GM08714 (cell line): ENCODE data around the gene CCDC51.
"Not testable (repeated sequence)": the region's sequence is repeated elsewhere in the genome, so short reads cannot be mapped to it uniquely, and the experiment has no call there.

Experiments used
- H3K4me3 ChIP-seq: fragments of 200-500 bp; sonication (Bioruptor generic); 2 replicates; pipeline ENCODE4 v1.5.1; 2014; ENCODE audit warnings: mild to moderate bottlenecking, low read length, inconsistent platforms
- ZNF274 ChIP-seq: IDR thresholded peaks from 2 replicates; pipeline ENCODE4 v1.6.1; 2012; ENCODE audit warnings: mild to moderate bottlenecking, low read depth, low read length

The CCDC51 gene

DNA sequence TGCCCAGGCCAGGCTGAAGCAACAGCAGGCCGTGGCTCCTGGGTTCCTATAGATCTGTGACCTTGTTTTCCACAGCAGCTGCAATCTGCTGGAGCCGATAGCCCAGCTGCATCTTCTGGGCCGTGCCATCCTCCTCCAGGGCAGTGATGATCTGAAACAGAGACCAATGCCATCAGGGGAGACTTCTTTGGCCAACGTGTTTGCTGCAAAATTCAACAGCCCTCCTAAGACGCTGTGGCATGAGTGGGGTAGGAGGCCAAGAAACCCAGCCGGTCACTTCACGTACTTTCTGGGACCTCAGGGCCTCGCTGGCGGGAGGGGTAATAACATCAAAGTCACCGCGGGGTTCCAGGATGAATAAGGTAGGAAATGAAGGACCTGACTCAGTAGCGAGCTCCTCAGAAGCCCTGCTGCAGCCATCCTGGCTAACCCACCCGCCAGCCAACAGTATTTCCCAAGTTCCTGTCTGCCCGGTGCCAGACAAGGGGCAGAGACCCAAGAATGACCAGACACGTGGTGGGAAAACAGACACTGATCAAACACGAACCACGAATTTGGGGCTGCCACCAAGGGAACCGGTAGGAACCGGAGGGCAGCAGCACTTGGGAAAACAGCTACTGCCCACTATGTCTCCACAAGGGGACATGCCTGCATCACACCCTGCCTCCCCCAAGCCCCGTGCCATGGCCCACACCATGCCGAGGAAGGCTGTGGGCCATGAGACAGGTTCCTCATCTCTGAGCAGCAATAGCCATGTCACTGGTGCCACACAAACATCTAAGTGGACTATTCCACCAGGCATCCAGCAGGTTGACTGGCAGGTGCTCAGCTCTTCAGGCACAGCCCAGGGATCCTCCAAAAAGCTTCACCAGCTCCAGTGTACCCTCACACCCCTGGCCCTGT is 35.2 kb downstream of the CCDC51 start:
- no peak for TF ChIP-seq ZNF274
- H3K4me3 ChIP-seq = no peak overlapping the region

DNA sequence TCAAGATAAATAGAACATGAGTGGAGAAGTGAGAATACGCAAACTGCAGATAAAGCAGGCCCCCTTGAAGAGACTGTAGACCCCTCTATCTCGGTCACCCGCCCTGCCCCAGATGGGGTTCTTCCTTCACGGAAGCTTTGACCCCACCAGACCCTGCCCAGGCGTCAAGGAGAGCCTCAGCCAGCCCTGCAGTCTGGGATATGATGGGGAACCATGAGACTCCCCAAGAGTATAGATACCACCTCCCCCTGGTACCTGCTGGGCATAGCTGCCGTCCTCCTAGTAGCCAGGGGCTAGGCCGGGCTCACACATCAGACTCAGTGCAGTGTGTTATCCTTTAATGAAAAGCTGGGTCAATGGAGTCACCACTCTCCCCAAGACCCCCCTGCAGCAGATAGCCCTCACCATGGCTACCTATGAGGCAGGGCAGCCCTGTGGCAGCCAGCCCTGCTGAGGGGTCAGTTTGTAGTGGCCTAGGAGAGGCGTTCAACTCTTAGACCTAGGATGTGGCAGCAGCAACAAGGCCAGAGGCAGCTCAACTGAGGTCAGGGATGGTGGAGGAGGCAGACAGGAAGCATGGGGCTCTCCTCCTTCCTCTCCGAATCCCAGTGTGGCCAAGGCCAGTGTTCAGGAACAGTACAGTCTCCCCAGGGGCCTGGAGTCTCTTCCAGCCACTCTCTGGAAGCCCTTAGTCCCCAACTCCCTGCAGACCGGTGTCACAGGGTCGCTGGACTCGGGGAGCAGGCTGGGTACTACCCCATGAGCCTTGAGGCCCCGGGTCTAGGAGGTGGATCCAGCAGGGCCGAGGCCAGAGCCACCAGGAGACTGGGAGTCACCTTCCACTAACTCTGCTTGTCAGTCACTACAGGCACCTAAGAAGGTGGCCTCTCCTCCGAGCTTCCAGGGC is 36.1 kb downstream of the CCDC51 start:
- TF ChIP-seq ZNF274 = no peak
- no peak overlapping the region for H3K4me3 ChIP-seq

- no peak overlapping the region for H3K4me3 ChIP-seq
- TF ChIP-seq ZNF274 = no peak
Observed at GRCh38 chr3:48402907-48403306, 37.0 kb downstream of the CCDC51 start.

GRCh38 chr3:48402281-48402732 is 37.6 kb downstream of the CCDC51 start:
- no peak for TF ChIP-seq ZNF274
- H3K4me3 ChIP-seq = no peak overlapping the region

- H3K4me3 ChIP-seq = not testable (repeated sequence)
Observed at GRCh38 chr3:48401434-48401901, 38.5 kb downstream of the CCDC51 start.

DNA sequence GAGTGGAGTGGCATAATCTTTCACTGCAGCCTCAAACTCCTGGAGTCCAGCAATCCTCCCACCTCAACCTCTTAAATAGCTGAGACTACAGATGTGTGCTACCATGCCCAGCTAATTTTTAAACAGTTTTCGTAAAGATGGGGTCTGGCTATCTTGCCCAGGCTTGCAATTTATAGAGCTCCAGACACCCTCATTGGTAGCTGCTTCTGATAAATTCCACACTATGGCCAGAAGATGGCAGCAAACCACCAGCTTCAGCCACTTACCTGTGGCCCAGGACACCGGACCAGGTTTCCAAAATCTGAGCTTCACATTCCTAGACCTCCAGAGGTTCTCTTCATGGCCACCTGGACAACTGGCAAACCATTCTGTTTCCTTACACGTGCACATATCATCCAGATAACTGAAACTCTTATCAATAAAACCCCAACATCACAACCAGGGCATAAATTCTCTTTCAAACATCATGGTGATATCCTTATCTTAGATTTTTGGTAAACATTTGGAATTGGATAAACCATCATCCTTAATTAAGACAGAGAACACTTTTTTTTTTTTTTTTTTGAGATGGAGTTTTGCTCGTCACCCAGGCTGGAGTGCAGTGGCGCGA is 39.0 kb downstream of the CCDC51 start:
- no peak overlapping the region for H3K4me3 ChIP-seq
- TF ChIP-seq ZNF274 = no peak

DNA sequence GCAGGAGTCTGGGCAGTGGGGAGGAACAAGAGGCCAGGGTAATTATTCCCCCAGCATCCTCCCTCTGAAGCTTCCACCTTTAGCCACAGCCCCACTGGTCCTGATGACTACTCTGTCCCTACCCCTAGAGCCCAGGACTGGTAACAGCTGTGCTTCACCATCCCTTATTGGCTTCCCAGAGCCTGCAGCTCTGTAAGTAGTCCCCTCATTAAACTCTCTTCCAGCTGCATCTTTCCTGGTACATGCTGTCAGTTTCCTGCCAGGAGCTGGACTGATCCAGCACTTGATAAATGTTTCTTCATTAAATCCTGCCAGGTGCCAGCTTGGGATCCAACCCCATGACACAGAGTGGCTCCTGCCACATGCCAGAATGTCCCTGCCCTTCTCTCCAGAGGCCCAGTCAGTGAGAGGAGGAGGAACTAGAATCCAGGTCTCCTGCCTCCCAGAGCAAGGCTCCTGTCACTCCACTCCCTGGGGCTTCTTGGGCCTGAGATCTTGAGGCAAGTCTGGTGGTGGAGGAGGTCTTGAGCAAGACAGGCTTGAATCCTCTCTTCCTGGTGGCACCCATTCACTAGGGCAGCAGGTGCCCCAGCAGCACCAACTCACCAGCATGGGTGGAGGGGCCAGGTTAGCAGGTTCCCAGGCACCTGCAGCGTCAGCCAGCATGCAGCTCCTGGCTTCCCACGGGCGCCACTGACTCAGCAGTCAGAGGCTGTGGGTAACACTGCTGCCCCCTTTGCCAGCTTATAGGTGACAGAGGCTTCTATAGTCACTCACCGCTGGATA is 40.3 kb downstream of the CCDC51 start:
- TF ChIP-seq ZNF274 = no peak
- H3K4me3 ChIP-seq = no peak overlapping the region

GRCh38 chr3:48398701-48399386 is 41.1 kb downstream of the CCDC51 start:
- no peak overlapping the region for H3K4me3 ChIP-seq
- no peak for TF ChIP-seq ZNF274

GRCh38 chr3:48397767-48398681 is 41.9 kb downstream of the CCDC51 start:
- no peak for TF ChIP-seq ZNF274
- H3K4me3 ChIP-seq = no peak overlapping the region

DNA sequence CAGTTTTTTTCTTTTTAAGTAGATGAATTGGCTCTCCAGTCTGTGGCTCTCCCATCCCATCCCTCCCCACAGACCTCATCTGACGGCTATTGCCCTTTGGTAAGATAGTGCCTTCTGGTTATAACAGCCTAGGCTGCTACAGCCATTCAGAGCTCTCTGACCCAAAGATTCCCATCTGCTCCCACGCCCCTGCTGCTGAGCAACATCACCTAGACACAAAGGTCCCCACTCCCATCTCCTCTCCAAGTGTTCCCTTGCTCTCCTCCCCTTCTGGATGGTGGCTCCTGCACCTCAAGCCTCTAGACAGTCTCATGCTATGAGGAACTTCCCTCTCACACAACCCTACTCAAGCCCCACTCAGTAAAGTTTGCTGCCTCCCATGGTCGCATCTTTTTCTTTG is 44.2 kb downstream of the CCDC51 start:
- H3K4me3 ChIP-seq = no peak overlapping the region
- TF ChIP-seq ZNF274 = no peak

GRCh38 chr3:48394391-48394790 is 45.5 kb downstream of the CCDC51 start:
- no peak for TF ChIP-seq ZNF274
- H3K4me3 ChIP-seq = no peak overlapping the region

- no peak overlapping the region for H3K4me3 ChIP-seq
- no peak for TF ChIP-seq ZNF274
Observed at GRCh38 chr3:48388966-48389365, 51.0 kb downstream of the CCDC51 start.
